ENCODE results near the gene RTP2. TPM values are rescaled to one million over a fixed set of nuclear protein-coding genes. Genes with fewer than 3 reads are reported as not detected.

The RTP2 gene
- polyA plus RNA-seq, 3 donors: not detected

- WGBS (ENCODE audit: insufficient coverage): 82% methylated on average over 2 of the region's 4 CpGs
- Mint-ChIP-seq H3K27ac (no peak overlapping the region), H3K9me3 (no peaks in the 10 kb centered on the region), H3K27me3 (ENCODE audit: low read depth in 3 of 3) (peaks cover 0 to 1% (median 0%) of the 10 kb centered on the region in 3 donors), H3K36me3 (no peaks in the 10 kb centered on the region), H3K4me3 (no peak overlapping the region), H3K4me1 (peaks cover 5% of the 10 kb centered on the region)
- no peak for DNase-seq
- no peak overlapping the region for H3K27ac ChIP-seq (ENCODE audit: low read depth in 1 of 2, low read length in 2 of 2)
- H3K27me3 ChIP-seq (ENCODE audit: control insufficient read depth in 2 of 2, insufficient read depth in 2 of 2, low read length in 2 of 2): no peaks in the 10 kb centered on the region
- no peak for TF ChIP-seq CTCF (IDR thresholded peaks at IDR 0.05)
- H3K9ac ChIP-seq (ENCODE audit: insufficient read depth, low read length, poor library complexity, severe bottlenecking): no peak overlapping the region
- no peaks in the 10 kb centered on the region for H3K9me3 ChIP-seq (replicated peaks in 1 of 2; ENCODE audit: control insufficient read depth in 1 of 2, insufficient read depth in 1 of 2, low read length in 2 of 2)
- H2AFZ ChIP-seq (ENCODE audit: insufficient read depth, low read depth, low read length, poor library complexity, severe bottlenecking): no peak overlapping the region
- H3K4me2 ChIP-seq (replicated peaks; ENCODE audit: extremely low read depth, low read length, poor library complexity, severe bottlenecking): no peak overlapping the region
- no peaks in the 10 kb centered on the region for H4K20me1 ChIP-seq (ENCODE audit: insufficient read depth, low read length)
- no peak overlapping the region for H3K4me3 ChIP-seq (replicated peaks in 1 of 3; ENCODE audit: low read depth in 2 of 3, low read length in 3 of 3)
- no peaks in the 10 kb centered on the region for H3K79me2 ChIP-seq (ENCODE audit: insufficient read depth, low read length)
- peaks cover 0 to 5% of the 10 kb centered on the region in 2 donors for H3K4me1 ChIP-seq (ENCODE audit: control insufficient read depth in 1 of 2, insufficient read depth in 2 of 2, low read length in 2 of 2)
- no peaks in the 10 kb centered on the region for H3K36me3 ChIP-seq (replicated peaks in 1 of 2; ENCODE audit: control insufficient read depth in 1 of 2, insufficient read depth in 2 of 2, low read length in 2 of 2)
- intact Hi-C loops (cut with micrococcal nuclease): no loop called here
These were observed 6.8 kb upstream of the RTP2 start for GRCh38 chr3:187709155-187709554.

- Mint-ChIP-seq H3K9me3 (no peaks in the 10 kb centered on the region), H3K4me1 (peaks cover 5% of the 10 kb centered on the region), H3K4me3 (no peak overlapping the region), H3K36me3 (no peaks in the 10 kb centered on the region), H3K27ac (no peak overlapping the region), H3K27me3 (ENCODE audit: low read depth in 3 of 3) (peaks cover 0 to 1% (median 0%) of the 10 kb centered on the region in 3 donors)
- H3K4me1 ChIP-seq (ENCODE audit: control insufficient read depth in 1 of 2, insufficient read depth in 2 of 2, low read length in 2 of 2): peaks cover 0 to 5% of the 10 kb centered on the region in 2 donors
- no peak overlapping the region for H2AFZ ChIP-seq (ENCODE audit: insufficient read depth, low read depth, low read length, poor library complexity, severe bottlenecking)
- H3K79me2 ChIP-seq (ENCODE audit: insufficient read depth, low read length): no peaks in the 10 kb centered on the region
- H3K4me2 ChIP-seq (replicated peaks; ENCODE audit: extremely low read depth, low read length, poor library complexity, severe bottlenecking): no peak overlapping the region
- no peak overlapping the region for H3K9ac ChIP-seq (ENCODE audit: insufficient read depth, low read length, poor library complexity, severe bottlenecking)
- DNase-seq: no peak
- H3K4me3 ChIP-seq (replicated peaks in 1 of 3; ENCODE audit: low read depth in 2 of 3, low read length in 3 of 3): no peak overlapping the region
- H3K27ac ChIP-seq (ENCODE audit: low read depth in 1 of 2, low read length in 2 of 2): no peak overlapping the region
- TF ChIP-seq CTCF (IDR thresholded peaks at IDR 0.05): no peak
- no peaks in the 10 kb centered on the region for H3K27me3 ChIP-seq (ENCODE audit: control insufficient read depth in 2 of 2, insufficient read depth in 2 of 2, low read length in 2 of 2)
- H3K9me3 ChIP-seq (replicated peaks in 1 of 2; ENCODE audit: control insufficient read depth in 1 of 2, insufficient read depth in 1 of 2, low read length in 2 of 2): no peaks in the 10 kb centered on the region
- H4K20me1 ChIP-seq (ENCODE audit: insufficient read depth, low read length): no peaks in the 10 kb centered on the region
- H3K36me3 ChIP-seq (replicated peaks in 1 of 2; ENCODE audit: control insufficient read depth in 1 of 2, insufficient read depth in 2 of 2, low read length in 2 of 2): no peaks in the 10 kb centered on the region
- intact Hi-C loops (cut with micrococcal nuclease): no loop called here
These were observed 6.3 kb upstream of the RTP2 start for GRCh38 chr3:187708696-187709095.

Measured in CD14-positive monocyte (primary cell).